IPS-20b (cell line): Measurements from ENCODE around the gene STEAP1B.
A peak's percentile ranks its signal among the peaks of the same experiment; 100 is the strongest.
"Not testable (repeated sequence)": the region's sequence is repeated elsewhere in the genome, so short reads cannot be mapped to it uniquely, and the experiment has no call there.

ENCODE experiments used
- H3K27ac ChIP-seq: one replicate; pipeline ENCODE4 v1.5.1; 2013; ENCODE audit warnings: low read length
- H3K27me3 ChIP-seq: 2 replicates; pipeline ENCODE4 v1.6.1; 2013; ENCODE audit warnings: mild to moderate bottlenecking, low read length, inconsistent platforms; ENCODE audit not compliant: insufficient read depth
- H3K36me3 ChIP-seq: 2 replicates; pipeline ENCODE4 v1.6.1; 2013; ENCODE audit warnings: low read depth, mild to moderate bottlenecking, inconsistent platforms, low read length, moderate library complexity; ENCODE audit not compliant: insufficient read depth
- H3K4me1 ChIP-seq: 2 replicates; pipeline ENCODE4 v1.6.1; 2013; ENCODE audit warnings: mild to moderate bottlenecking, control low read depth, inconsistent platforms, low read length, moderate library complexity; ENCODE audit not compliant: insufficient read depth
- H3K4me3 ChIP-seq: 2 replicates; pipeline ENCODE4 v1.5.1; 2013; ENCODE audit warnings: mild to moderate bottlenecking, low read length, inconsistent platforms
- H3K9ac ChIP-seq: 2 replicates; pipeline ENCODE4 v1.6.1; 2013; ENCODE audit warnings: low read depth, mild to moderate bottlenecking, inconsistent platforms, low read length, moderate library complexity
- H3K9me3 ChIP-seq: 2 replicates; pipeline ENCODE4 v1.6.1; 2013; ENCODE audit warnings: mild to moderate bottlenecking, low read depth, low read length, inconsistent platforms; ENCODE audit not compliant: insufficient read depth

The STEAP1B gene

GRCh38 chr7:22474645-22475044 lies 25.3 kb downstream of the STEAP1B start:
- Histone ChIP-seq H3K36me3 (no peaks in the 10 kb centered on the region), H3K9ac (no peak overlapping the region), H3K4me1 (no peaks in the 10 kb centered on the region), H3K27me3 (no peaks in the 10 kb centered on the region), H3K4me3 (no peak overlapping the region), H3K9me3 (no peaks in the 10 kb centered on the region), H3K27ac (no peak overlapping the region)

GRCh38 chr7:22470981-22471380 lies 29.0 kb downstream of the STEAP1B start:
- H3K9ac ChIP-seq = no peak overlapping the region
- no peaks in the 10 kb centered on the region for H3K4me1 ChIP-seq
- no peak overlapping the region for H3K27ac ChIP-seq
- no peaks in the 10 kb centered on the region for H3K36me3 ChIP-seq
- H3K4me3 ChIP-seq = no peak overlapping the region
- H3K27me3 ChIP-seq = no peaks in the 10 kb centered on the region
- no peaks in the 10 kb centered on the region for H3K9me3 ChIP-seq

GRCh38 chr7:22469371-22470143 lies 30.4 kb downstream of the STEAP1B start:
- no peaks in the 10 kb centered on the region for H3K9me3 ChIP-seq
- no peaks in the 10 kb centered on the region for H3K27me3 ChIP-seq
- H3K27ac ChIP-seq = no peak overlapping the region

GRCh38 chr7:22468609-22469008 lies 31.4 kb downstream of the STEAP1B start:
- H3K36me3 ChIP-seq = no peaks in the 10 kb centered on the region
- no peaks in the 10 kb centered on the region for H3K4me1 ChIP-seq
- no peaks in the 10 kb centered on the region for H3K27me3 ChIP-seq
- H3K27ac ChIP-seq = no peak overlapping the region
- H3K4me3 ChIP-seq = no peak overlapping the region
- no peak overlapping the region for H3K9ac ChIP-seq
- H3K9me3 ChIP-seq = no peaks in the 10 kb centered on the region

More at GRCh38 chr7:22469371-22470143, 30.4 kb downstream of the STEAP1B start:
- Histone ChIP-seq H3K4me1 (no peaks in the 10 kb centered on the region), H3K36me3 (no peaks in the 10 kb centered on the region), H3K4me3 (no peak overlapping the region), H3K9ac (no peak overlapping the region)

GRCh38 chr7:22464299-22464698 lies 35.7 kb downstream of the STEAP1B start:
- no peaks in the 10 kb centered on the region for H3K36me3 ChIP-seq
- no peaks in the 10 kb centered on the region for H3K27me3 ChIP-seq
- H3K4me1 ChIP-seq = no peaks in the 10 kb centered on the region
- no peaks in the 10 kb centered on the region for H3K9me3 ChIP-seq
- no peak overlapping the region for H3K4me3 ChIP-seq
- H3K9ac ChIP-seq = no peak overlapping the region
- H3K27ac ChIP-seq = no peak overlapping the region

GRCh38 chr7:22460363-22460988 lies 39.5 kb downstream of the STEAP1B start:
- Histone ChIP-seq H3K36me3 (no peaks in the 10 kb centered on the region), H3K27ac (no peak overlapping the region), H3K9me3 (no peaks in the 10 kb centered on the region), H3K4me3 (no peak overlapping the region), H3K9ac (no peak overlapping the region), H3K4me1 (no peaks in the 10 kb centered on the region), H3K27me3 (no peaks in the 10 kb centered on the region)

- H3K27ac ChIP-seq = no peak overlapping the region
- no peak overlapping the region for H3K4me3 ChIP-seq
- peaks cover 8% of the 10 kb centered on the region; the same call in 1 of the 2 replicates for H3K27me3 ChIP-seq
- no peaks in the 10 kb centered on the region for H3K36me3 ChIP-seq
- no peaks in the 10 kb centered on the region for H3K9me3 ChIP-seq
- 0 out of 2 replicates have a peak, but pooled peaks cover 4% of the 10 kb centered on the region for H3K4me1 ChIP-seq
- H3K9ac ChIP-seq = no peak overlapping the region
These were observed 42.5 kb downstream of the STEAP1B start for GRCh38 chr7:22457471-22457870.

GRCh38 chr7:22454446-22454845 lies 45.5 kb downstream of the STEAP1B start:
- peaks cover 9% of the 10 kb centered on the region; the same call in 1 of the 2 replicates for H3K27me3 ChIP-seq
- peaks cover 6% of the 10 kb centered on the region; the same call in 1 of the 2 replicates for H3K4me1 ChIP-seq
- H3K9me3 ChIP-seq = no peaks in the 10 kb centered on the region
- no peak overlapping the region for H3K27ac ChIP-seq
- no peaks in the 10 kb centered on the region for H3K36me3 ChIP-seq
- no peak overlapping the region for H3K9ac ChIP-seq
- no peak overlapping the region for H3K4me3 ChIP-seq

GRCh38 chr7:22452960-22453558 lies 46.9 kb downstream of the STEAP1B start:
- Histone ChIP-seq H3K9me3 (no peaks in the 10 kb centered on the region), H3K4me3 (no peak overlapping the region), H3K27ac (no peak overlapping the region), H3K27me3 (peaks cover 9% of the 10 kb centered on the region; the same call in 1 of the 2 replicates), H3K4me1 (peaks cover 6% of the 10 kb centered on the region; the same call in 1 of the 2 replicates), H3K9ac (peak overlapping the region; percentile 39; the same call in 1 of the 2 replicates), H3K36me3 (no peaks in the 10 kb centered on the region)

GRCh38 chr7:22452142-22452959 lies 47.6 kb downstream of the STEAP1B start:
- peak overlapping the region; percentile 53 for H3K4me3 ChIP-seq
- no peak overlapping the region for H3K27ac ChIP-seq

GRCh38 chr7:22450013-22450412 lies 50.0 kb downstream of the STEAP1B start:
- not testable (repeated sequence) for H3K9me3 ChIP-seq, H3K9ac ChIP-seq, H3K27me3 ChIP-seq, H3K4me3 ChIP-seq, H3K27ac ChIP-seq, H3K36me3 ChIP-seq
- H3K4me1 ChIP-seq = peaks cover 11% of the 10 kb centered on the region; the same call in 1 of the 2 replicates

More at GRCh38 chr7:22452142-22452959, 47.6 kb downstream of the STEAP1B start:
- Histone ChIP-seq H3K9me3 (no peaks in the 10 kb centered on the region), H3K27me3 (peaks cover 9% of the 10 kb centered on the region; the same call in 1 of the 2 replicates), H3K4me1 (peaks cover 6% of the 10 kb centered on the region; the same call in 1 of the 2 replicates), H3K36me3 (no peaks in the 10 kb centered on the region), H3K9ac (peak overlapping the region; percentile 39; the same call in 1 of the 2 replicates)
